Stimulated activated CD4-positive, alpha-beta T cell treated with anti-CD3 and anti-CD28 coated beads, Interleukin-2, amount 100 ng/mL, for 4 hours (primary cell): ENCODE results near the gene PLCD4.

Experiments used
- DNase-seq: peaks from one replicate; pipeline ENCODE4 v3.0.0-alpha.2; 2020; ENCODE audit warnings: low read depth

Gene PLCD4

DNA sequence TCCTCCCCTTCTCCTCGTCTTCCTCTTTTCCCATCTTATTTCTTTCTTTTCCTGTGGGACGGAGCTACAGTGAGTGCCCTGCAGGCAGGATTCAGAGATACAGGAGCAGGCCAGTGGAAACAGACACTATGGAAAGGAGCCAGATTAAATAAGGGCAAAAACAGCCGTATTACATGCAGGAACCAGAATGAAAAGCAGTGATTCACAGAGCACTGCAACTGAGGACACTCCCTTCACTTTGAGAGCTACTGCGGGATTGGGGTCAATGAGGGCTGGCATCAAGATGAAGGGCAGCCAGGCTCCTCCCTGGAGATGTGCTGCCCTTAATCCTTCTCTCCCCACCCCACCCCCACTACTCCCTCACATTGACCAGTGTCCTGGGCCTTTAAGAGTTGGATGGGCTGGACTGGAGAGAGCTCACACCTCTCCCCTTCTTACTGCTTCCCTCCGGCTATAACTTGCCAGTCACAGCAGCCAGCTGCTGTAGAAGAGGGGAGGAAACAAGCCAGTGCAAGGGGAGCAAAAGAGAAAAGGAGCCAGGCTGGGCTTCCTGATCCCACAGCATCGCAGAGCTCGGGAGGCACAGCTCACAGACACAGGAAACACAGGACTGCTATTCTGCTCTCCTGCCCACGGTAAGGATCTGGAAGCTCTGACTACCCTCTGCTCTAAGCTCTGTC is at the start of gene PLCD4:
TSS of gene PLCD4 (plus strand) at position 464 of the 680 bp plus-strand sequence. CDS start 7,841 bp downstream, outside the sequence.
- no peak for DNase-seq

DNA sequence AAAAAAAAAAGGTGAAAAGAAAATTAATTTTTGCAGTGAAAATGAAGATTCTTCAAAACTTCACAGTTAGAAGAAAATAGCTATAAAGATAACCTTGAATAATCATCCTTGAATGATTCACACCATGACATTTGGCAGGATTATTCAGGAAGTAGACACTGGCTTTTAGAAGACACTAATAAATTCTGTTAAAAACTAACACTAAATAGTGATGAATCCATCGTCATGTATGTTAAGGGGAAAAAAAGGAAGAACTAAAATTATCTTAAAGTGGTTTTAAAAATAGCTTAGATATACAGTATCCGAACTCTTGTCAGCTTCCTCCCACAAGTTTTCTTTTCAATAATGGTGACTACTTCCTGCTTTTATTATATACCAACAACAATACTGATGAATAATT is 49.8 kb upstream of the PLCD4 start:
- DNase-seq: no peak

DNA sequence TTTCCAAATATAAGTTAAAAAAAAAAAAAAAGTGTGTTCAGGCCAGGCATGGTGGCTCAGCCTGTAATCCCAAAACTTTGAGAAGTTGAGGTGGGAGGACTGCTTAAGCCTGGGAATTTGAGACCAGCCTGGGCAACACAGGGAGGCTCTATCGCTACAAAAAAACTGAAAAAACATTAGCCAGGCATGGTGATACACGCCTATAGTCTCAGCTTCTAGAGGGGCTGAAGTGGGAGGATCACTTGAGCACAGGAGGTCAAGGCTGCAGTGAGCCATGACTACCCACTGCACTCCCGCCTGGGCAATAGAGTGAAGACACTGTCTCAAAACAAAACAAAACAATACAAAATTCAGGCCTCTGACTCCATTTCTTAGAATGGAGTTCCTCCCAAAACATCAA is 48.7 kb upstream of the PLCD4 start:
- DNase-seq: no peak

DNA sequence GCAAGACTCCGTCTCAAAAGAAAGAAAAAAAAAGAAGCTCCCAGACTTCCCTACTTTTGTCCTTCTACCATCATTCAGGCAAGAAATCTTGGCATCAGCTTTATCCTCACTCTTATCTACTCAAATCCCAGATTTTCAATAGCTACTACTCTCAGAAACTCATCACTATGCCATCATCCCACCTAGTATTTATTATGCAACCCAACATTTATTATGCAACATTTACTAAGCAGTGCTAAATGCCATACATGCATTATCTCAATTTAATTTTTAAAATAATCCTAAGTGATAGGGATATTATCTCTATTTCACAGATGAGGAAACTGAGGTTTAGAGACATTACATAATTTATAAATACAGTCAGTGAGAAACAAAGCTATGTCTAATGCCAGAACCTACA is 43.6 kb upstream of the PLCD4 start:
- DNase-seq: no peak

DNA sequence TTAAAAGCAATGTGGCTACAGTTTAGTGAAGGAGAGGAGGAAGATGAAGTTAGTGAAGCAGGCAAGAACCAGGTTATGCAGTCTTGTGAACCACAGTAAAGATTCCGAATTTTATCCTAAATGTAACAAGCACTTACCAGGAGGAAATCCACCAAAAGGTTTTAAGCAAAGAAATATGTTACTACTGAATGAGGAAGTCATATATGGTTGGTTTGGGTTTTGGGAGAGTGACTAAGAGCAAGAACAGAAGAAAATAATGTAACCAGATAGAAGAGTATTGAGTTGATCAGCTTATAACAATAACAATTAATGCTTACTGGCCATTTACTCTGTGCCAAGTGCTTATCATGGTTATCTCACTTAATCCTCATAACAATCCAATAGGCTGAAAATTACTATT is 41.4 kb upstream of the PLCD4 start:
- DNase-seq: no peak

DNA sequence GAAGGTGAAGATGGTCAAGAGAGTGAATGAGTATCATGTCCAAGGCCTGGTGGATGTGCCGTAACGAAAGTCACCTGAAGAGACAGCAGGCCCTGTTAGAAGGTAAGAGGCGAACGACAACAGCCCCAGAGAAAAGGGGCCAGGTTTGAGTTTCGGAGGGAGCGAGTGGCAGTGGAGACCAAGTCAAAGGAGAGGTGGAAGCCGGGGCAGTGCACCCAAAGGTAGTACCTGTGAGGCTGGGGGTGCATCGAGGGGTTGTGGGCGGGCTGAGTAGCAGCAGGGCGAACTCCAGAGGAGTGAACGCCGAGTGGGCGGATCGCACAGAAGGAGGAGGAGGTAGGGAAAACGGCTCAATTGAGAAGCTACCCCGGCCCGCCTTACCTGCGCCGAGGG is 39.9 kb upstream of the PLCD4 start:
- peak; percentile 73 for DNase-seq

DNA sequence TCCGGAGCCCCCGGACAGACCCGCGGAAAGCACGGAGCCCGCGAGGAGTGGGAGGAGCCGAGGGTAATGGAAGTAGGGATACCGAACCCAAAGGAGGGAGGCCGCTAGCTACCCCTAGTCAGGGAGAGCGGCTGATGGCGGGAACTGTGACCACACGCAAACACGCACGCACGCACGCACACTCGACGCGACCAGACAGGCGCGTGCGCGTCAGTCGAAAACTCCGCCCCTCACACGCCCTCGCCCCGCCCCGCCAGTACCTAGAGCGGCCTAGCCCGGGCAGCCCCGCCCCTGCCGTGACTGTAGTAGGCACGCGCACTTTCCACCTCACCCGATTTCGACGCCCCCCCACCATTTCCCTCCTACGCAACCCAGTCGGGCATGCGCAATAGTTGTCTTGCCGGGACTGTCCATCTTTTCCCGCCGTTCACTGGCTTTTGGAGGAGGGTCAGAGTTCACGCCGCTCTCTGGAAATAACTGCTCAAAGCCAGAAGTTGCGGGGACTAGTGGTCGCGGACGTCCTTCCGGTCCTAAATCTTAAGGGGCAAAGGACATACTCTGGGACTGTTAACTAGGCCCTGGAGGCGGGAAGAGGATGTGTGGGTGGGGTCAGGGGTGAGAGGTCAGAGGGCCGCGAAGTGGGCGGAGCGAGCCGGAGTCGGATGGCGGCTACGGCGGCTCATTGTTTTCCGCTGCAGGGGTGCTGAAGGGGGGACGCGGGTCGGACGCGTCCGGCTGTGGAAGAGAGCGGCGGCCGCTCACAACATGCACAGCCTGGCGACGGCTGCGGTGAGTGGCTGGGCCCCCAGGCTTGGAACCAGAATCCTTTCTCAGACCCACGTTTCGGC is 39.3 kb upstream of the PLCD4 start, which contains the start of the genes CNOT9 and USP37:
TSS of gene CNOT9 (plus strand) at position 650 of the 848 bp plus-strand sequence. CDS start at position 766, 116 bp downstream.
TSS of gene USP37 (minus strand) at position 162 of the 848 bp plus-strand sequence. CDS start 9,698 bp downstream, outside the sequence.
- DNase-seq: peak; percentile 100

DNA sequence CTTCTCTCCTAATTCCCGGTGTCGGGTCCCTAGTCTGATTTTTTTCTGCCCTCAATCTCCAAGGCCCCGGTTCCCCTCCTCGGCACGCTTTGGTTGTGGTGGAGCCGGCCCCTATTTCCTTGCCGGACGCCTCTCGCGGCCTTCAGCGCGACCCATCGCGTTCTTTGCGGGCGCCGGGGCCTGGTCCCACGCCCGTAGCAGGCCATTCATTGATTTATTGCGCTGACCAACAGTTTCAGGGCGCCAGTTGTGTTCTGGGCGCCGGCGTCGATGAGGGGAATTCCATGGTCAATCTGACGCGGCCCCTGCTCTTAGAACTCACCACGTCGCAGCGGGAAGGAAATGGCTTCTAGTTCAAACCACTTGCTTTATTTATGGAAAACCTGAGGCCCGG is 38.7 kb upstream of the PLCD4 start:
- peak; percentile 29 for DNase-seq

DNA sequence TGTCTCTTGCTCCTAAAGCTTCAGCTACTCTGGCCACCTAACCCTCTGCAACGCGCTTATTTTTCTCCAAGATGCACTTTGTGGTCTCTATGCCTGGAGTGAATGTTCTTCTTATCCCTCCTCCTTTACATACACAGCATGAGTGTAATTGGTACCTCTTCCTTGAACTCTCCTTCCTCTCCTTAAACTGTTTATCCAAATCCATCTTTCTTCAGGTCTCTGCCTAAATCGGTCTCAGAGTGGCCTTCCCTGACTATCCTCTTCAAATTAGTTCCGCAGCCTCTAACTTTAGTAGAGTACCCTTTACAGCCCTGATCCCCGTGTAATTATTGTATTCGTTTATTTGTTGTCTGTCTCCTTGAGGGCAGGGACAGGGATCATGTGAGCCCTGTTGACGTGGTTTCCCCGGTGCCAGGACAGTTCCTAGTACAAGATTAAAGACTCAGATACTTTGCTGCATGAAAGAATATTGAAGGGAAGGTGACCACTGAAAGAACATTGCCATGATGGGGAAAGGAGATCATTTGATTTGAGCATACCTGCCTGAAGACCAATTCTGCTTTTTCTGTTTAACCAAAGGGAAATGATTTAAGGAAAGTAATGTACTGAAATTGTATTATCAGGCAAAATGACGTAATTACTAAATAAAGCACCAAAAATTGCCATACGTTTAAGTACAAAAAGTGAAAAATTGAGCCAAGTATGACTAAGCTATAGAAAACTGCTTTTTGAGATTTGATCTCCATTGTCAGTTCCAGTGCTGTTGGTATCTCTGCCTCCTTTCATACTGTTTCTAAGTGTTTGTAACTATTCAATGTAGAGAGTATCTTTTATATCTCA is 37.8 kb upstream of the PLCD4 start:
- DNase-seq: no peak

DNA sequence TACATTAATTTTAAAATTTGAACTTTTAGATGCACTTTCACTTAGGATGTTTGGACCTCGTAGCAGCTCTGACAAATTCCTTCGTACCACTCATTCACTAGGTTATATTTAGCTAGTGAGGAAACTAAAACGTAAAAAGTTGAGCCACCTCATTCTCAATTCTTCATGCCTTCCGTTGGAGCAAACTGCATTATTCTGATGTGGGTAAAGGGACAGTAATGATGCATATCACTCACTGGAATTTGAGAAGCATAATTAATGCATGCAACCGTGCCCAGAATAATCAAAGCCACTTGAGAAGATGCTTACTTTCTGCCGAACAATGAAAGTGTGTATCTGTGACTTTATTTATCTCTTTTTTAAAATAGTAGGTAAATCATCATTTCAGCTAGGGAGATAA is 36.8 kb upstream of the PLCD4 start:
- no peak for DNase-seq

DNA sequence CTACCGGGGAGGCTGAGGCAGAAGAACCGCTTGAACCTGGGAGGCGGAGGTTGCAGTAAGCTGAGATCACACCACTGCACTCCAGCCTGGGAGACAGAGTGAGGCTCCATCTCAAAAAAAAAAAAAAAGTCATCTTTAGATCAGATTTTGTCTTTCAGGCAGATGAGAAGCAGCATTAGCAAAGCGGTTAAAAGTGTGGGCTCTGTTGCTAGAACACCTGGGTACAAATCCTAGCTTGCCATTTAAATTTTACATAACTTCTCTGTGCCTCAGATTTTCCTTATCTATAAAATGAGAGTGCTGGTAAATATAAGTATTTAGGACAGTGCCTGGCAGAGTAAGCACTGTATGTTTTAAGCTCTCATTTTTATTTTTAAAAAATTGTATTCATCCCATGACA is 30.8 kb upstream of the PLCD4 start:
- DNase-seq: no peak

DNA sequence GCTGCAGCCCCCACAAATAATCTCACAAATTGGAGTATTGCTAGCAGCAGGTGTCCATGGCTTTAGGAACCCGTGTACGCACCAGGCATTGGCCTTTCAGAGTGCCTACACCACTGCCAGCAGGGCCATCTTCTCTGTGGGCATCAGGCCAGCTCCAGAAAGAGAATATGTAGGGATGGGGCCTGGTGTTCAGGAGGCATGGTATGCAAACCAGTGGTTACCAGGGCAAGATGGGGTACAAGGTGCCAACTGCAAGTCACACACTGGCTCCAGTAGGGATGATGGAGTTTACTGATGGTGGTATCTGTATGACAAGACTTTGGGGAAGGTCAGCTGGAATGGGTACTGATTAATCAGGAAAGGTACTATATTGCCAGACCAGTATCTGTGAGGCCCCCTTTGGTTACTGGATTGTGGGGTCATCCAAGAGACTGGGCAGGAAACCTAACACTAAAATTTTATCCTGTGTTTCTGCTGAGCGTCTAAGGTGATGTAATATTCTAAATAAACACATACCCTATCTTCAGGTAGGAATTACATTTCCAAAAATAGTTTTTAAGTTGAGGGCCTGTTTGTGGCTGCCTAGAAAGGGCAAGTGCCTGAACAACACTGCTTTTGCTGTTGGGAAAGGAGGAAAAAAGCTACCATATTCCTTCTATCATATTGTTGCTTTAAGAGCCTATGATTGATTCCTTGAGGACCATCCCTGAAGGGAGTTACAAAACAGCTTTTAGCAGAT is 30.0 kb upstream of the PLCD4 start:
- DNase-seq: no peak

DNA sequence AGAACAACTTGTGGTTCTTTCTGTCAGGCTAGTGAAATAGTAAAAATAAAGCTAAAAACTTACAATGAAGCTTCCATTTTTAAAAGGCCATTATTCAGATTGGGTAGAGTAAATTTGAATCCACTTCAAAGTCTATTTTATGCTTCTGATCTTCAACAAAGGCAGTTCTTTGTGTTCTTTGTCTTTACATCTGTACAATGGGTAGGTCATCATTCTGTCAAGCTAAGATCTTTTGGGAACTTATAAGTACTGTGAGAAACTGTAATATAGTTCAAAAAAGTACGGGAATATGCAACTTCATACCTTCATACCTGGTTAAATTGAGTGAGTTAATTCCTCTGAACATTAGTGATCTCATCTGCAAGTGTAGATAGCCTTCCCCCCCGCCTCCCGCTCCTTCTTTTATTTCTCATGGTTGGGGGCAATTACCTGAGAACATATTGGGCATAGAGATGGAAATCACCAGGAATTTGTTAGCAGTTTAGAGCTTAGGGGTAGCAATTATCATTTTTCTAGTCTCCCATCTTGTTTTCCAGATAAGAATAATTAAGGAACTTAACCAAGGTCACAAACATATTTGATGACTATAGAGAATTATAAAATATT is 29.3 kb upstream of the PLCD4 start:
- DNase-seq: no peak

DNA sequence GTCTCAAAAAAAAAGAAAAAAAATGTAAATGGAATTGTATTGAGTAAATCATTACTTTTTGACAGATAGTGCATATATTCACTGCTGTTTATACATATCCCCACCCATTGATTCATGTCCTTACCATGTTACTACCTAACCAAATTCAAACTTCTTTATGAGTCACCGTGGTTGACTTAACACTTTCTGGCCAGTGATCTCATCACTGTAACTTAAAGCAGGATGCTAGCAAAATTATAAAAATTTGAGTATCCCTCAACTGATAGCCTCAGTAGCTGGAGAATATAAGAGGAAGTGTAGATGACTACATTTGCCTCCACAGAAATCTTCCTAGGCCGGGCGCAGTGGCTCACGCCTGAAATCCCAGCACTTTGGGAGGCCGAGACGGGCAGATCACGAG is 25.6 kb upstream of the PLCD4 start:
- DNase-seq: no peak

DNA sequence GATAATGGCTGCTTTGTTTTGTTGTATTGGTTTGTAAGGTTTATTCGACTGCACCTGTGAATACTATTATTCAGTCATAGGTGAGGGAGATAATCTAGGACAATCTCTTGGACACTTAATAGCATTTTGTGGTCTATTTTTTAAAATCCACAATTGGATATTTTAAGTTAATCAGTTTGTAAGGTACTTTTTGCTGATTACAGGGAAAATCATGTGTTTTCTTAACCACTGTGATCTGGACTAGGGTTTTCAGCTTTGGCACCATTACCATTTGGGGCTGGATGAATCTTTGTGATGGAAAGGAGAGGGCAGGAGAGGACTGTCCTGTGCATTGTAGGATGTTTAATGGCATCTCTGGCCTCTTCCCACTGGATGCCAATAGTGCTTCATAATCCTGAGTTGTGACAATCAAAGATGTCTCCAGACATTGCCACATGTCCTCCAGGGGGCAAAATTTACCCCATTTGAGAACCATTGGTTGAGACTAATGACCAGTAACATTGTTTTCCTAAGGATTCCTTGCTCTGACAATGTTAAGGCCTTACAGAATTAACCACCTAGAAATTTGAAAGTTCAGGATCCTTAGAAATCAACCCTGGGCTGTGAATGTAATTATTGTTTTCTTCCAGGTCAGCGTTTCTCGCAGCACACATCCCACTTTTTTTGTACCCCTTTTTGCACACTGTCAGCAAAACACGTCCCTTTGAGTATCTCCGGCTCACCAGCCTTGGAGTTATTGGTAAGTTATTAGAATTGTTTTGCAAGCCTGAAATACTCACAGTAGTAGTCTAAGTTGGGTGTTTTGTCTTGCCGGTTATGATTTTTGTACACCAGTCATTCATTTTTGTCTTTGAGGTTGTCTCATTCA is 23.5 kb upstream of the PLCD4 start:
- DNase-seq: no peak

DNA sequence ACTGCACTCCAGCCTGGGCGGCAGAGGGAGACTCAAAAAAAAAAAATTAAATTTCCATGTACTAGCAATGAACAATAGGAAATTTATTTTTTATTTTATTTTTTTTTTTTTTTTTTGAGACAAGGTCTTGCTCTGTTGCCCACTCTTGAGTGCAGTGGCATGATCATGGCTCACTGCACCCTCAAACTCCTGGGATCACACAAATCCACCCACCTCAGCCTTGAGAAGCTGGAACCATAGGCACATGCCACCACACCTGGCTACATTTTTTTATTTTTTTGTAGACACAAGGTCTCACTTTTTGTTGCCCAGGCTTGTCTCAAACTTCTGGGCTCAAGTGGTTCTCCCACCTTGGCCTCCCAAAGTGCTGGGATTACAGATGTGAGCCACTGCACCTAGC is 22.2 kb upstream of the PLCD4 start:
- DNase-seq: no peak

DNA sequence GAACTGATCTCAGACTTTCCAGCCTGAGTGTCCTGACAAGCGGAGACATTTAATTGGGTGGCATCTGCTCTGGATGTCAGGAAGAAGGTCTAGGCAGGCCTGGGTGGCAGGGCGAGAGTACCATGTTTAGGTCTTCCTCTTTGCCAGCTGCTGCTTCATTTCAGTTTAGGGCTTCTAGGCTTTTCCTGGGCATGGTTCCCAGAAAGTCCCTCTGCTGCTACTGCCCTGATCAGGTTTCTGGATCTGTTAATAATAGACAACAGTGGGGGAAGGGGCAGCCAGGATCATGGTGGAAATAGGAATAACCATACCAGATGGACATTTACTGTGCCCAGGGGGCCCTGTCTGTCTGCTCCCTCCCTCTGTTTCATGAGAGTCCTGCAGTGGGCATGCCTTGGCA is 2.3 kb upstream of the PLCD4 start:
- no peak for DNase-seq

DNA sequence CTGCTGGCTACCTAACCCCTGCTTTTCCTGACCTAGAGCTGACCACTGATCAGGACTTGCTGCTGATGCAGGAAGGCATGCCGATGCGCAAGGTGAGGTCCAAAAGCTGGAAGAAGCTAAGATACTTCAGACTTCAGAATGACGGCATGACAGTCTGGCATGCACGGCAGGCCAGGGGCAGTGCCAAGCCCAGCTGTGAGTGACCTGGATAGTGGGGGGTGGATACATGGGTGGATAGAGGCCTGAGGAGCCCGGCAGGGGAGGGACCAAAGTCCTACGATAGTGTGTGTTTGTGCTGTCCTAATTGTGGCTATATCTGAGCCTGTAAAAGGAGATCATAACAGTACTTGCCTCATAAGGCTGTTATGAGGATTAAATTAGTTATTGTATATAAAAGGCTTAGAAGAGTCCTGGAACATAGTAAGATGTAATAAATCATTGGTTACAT is 8.2 kb downstream of the PLCD4 start:
- no peak for DNase-seq

DNA sequence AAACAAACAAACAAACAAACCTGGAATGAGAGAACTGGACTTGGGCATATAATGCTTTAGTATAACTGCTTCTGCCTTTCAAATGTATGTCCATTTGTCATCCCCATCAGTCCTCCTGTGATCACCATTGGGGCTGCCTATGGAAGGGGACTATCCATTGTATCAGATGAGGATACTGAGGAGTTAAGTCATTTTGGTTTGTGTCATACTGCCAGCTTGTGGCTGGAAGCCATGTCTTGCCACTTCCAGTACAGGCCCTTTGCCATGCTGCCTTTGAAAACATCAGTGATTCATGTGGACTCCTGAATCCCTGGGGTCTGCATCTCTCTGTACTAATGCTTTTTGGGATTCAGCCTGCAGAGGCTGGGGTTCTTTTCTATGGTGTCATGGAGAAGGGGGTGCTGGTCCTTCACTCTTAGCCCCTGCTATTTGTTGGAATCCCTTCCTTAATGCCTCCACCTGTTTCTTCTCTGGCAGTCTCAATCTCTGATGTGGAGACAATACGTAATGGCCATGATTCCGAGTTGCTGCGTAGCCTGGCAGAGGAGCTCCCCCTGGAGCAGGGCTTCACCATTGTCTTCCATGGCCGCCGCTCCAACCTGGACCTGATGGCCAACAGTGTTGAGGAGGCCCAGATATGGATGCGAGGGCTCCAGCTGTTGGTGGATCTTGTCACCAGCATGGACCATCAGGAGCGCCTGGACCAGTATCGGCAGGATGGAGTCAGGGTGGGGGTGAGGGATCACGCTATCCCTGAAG is 10.6 kb downstream of the PLCD4 start:
- DNase-seq: no peak
